ENCODE measurements around the gene RAB14.
A peak's percentile ranks its signal among the peaks of the same experiment; 100 is the strongest.

RAB14 gene

DNA sequence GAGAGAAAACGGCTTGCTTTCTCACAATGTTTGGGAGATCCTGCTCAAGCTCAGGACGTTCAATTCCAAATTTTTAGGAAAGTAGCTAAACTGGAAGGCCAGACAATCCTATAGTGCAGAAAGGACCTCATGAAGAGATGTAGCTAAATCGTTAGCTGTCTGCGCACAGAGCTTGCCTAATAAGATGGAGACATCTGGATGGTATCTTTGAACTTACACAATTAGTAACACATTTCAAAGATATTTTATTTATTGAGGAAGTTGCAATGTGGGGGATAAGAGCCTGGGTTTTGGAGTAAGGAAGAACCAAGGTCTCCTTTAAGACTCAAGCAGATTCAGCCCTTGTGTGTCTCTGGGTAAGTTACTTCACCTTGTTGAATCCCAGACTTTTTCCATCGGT is 28.6 kb upstream of the RAB14 start:
- no peak for TF ChIP-seq GATA1 (IDR thresholded peaks at IDR 0.05; ENCODE audit: low read depth, low read length)
- TF ChIP-seq POLR2A (IDR thresholded peaks at IDR 0.05; ENCODE audit: low read length): no peak
- no peak for DNase-seq

GRCh38 chr9:121227862-121228261 is 26.2 kb upstream of the RAB14 start:
- DNase-seq: no peak
- TF ChIP-seq GATA1 (IDR thresholded peaks at IDR 0.05; ENCODE audit: low read depth, low read length) (no peak), POLR2A (IDR thresholded peaks at IDR 0.05; ENCODE audit: low read length) (no peak)

DNA sequence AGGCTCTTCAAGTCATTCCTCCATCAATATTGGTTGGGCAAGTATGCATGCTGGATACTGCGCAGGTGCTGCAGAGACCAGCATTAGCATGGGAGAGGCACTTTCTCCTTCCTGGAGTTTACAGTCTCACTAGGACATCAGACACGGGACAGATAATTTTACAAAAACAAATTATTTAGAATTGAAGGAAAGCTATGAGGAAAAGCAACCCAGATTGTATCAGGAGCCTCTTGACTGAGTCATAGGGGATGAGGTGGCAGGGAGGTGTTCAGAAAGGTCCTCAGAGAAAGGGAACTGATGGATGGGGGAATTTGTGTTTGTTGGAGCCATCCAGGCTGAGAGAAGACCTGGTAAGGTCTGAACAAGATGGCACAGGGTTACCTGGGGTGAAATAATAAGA is 24.5 kb upstream of the RAB14 start:
- TF ChIP-seq GATA1 (IDR thresholded peaks at IDR 0.05; ENCODE audit: low read depth, low read length) (no peak), POLR2A (IDR thresholded peaks at IDR 0.05; ENCODE audit: low read length) (no peak)
- DNase-seq: peak in 1 of 2 experiments; percentile 25

DNA sequence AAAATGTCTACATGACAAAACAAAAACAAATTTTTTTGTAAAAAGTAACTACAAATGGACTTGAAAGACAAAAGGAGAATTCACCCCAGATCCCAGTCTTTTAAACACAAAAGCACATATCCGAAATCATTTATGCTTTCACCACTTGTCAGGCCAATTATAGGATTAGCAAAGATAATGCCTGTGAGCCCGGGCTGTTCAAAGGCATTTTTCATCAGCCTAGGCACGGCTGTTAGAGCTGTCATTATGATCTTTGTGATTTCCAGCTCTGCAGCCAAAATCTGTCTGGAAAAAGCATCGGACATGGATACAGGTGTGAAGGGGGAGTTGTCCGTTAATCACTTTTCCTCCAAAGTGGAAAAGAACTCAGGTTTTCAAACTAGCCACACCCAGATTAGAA is 23.6 kb upstream of the RAB14 start:
- no peak for DNase-seq

GRCh38 chr9:121222524-121223171 is 21.0 kb upstream of the RAB14 start:
- no peak for TF ChIP-seq POLR2A (IDR thresholded peaks at IDR 0.05; ENCODE audit: low read length)
- TF ChIP-seq GATA1 (IDR thresholded peaks at IDR 0.05; ENCODE audit: low read depth, low read length): no peak
- peak; percentile 47 to 67 for DNase-seq

More for the DNA sequence above, 23.6 kb upstream of the RAB14 start:
- TF ChIP-seq POLR2A (IDR thresholded peaks at IDR 0.05; ENCODE audit: low read length) (no peak), GATA1 (IDR thresholded peaks at IDR 0.05; ENCODE audit: low read depth, low read length) (no peak)

DNA sequence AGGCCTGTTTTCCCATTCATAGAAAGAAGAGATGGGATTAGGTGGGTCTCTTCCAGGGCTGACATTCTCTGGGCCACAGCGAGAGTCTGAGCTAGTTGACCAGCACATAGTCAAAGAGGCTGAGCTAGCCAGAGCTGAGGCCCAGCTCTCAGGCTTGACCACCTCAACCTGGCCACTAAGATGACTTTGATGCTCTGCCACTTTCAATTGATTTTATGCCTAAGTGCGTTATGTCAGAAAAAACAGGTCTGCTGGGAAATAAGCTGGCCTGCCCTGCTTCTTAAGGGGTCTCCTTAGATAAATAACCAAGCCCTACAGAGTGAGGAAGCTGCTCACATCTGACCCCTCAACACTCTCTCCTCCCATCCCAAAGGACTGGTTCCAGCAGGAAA is 20.0 kb upstream of the RAB14 start:
- DNase-seq: no peak

DNA sequence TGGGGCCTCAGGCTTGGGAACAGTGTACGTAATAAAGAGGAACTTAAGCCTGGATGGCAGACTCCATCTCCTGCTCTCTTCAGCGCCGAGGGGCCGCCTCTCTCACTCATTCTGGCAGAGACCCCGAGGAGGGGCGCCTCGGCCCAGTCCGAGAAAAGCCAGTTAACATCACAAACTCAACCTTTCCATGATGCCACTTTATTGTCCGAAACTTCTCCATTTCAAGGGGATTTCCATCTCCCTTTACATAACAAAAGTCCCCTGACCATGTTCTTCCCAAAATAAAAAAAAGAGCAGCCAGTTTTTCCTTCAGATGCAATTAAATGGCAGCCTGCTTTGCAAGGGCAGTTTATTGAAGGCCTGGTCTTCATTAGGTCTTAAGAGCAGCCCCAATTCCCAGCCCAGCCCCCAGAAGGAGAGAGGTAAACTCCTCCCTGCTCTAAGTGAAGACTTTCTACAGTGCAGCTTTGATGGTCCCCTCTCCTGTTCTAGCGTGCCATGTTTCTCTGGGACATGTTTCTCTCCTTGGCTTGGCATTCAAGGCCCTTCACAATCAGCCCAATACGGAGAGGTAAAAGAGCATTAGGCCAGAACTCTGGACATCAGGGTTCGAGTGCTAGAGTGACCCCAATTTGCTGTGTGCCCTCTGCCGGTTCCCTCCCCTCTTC is 19.5 kb upstream of the RAB14 start:
- no peak for TF ChIP-seq POLR2A (IDR thresholded peaks at IDR 0.05; ENCODE audit: low read length)
- TF ChIP-seq GATA1 (IDR thresholded peaks at IDR 0.05; ENCODE audit: low read depth, low read length): no peak
- no peak for DNase-seq

More for the DNA sequence above, 20.0 kb upstream of the RAB14 start:
- no peak for TF ChIP-seq GATA1 (IDR thresholded peaks at IDR 0.05; ENCODE audit: low read depth, low read length)
- TF ChIP-seq POLR2A (IDR thresholded peaks at IDR 0.05; ENCODE audit: low read length): no peak

DNA sequence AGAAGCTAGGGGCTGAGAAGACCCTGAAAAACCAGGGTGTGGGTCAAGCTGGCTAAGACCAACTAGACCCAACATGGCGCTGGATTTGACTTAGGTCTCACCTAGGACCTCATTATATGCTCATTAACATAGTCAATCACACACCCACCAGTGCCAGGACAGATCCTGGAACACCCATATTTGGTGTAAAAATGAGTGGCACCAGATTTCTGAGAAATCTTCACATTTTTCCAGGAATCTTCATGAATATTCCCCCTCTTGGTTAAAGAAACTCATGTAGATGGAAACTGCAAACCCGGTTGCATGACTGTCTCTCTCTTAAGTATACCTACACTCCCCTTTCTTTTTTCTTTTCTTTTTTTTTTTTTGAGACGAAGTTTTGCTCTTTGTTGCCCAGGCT is 17.9 kb upstream of the RAB14 start:
- DNase-seq: no peak
- TF ChIP-seq GATA1 (IDR thresholded peaks at IDR 0.05; ENCODE audit: low read depth, low read length) (no peak), POLR2A (IDR thresholded peaks at IDR 0.05; ENCODE audit: low read length) (no peak)

GRCh38 chr9:121218357-121219027 is 16.8 kb upstream of the RAB14 start:
- TF ChIP-seq GATA1 (IDR thresholded peaks at IDR 0.05; ENCODE audit: low read depth, low read length) (no peak), POLR2A (IDR thresholded peaks at IDR 0.05; ENCODE audit: low read length) (no peak)
- DNase-seq: no peak

DNA sequence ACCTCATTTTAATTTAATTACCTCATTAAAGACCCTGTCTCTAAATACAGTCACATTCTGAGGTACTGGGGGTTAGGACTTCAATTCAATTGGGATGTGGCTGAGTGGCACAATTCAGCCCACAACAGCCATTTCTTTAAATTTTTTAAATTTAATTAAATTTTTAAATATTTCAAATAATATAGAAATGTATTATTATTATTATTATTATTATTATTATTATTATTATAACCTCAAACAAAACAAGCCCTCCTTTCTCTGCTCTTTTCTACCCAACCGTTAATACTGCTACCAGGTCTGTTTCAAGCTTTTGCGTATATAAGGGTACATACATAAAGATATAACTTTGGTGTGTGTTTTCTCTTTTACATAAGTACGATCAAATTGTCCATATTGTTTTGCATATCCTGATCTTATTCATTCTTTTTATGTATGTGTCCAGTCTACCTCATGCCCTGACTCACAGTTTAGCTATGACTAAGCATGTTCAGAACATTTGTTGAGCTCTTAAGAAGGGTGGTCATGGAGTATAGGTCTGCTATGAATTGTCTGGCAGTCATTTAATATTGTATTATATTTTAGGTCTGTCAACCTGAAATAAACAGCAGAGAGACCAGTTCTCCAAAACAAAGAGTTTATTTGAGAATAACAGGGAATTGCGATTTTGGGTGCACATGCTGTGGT is 16.1 kb upstream of the RAB14 start:
- DNase-seq: peak in 1 of 2 experiments; percentile 19
- TF ChIP-seq GATA1 (IDR thresholded peaks at IDR 0.05; ENCODE audit: low read depth, low read length) (no peak), POLR2A (IDR thresholded peaks at IDR 0.05; ENCODE audit: low read length) (no peak)

GRCh38 chr9:121216271-121216805 is 14.7 kb upstream of the RAB14 start:
- no peak for DNase-seq
- TF ChIP-seq GATA1 (IDR thresholded peaks at IDR 0.05; ENCODE audit: low read depth, low read length) (no peak), POLR2A (IDR thresholded peaks at IDR 0.05; ENCODE audit: low read length) (no peak)

DNA sequence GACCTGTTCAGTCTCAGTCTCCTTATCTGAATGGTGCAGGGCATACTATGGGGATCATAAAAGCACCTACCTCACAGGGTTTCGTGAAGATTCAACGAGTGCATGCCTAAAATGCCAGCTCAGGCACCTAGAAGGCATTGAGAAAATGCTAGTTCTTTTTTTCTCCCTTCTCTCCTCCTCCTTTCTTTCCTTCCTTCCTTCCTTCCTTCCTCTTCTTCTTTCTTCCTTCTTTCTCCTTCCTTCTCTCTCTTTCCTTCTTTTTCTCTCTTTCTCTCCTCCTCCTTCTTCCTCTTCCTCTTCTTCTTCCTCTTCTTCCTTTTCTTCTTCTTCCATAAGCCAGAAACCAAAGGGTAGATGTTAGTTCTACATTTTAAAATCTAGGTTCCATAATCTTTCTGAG is 12.3 kb upstream of the RAB14 start:
- DNase-seq: no peak
- no peak for TF ChIP-seq POLR2A (IDR thresholded peaks at IDR 0.05; ENCODE audit: low read length)
- no peak for TF ChIP-seq GATA1 (IDR thresholded peaks at IDR 0.05; ENCODE audit: low read depth, low read length)

GRCh38 chr9:121213136-121213806 is 11.6 kb upstream of the RAB14 start:
- peak; percentile 84 to 89 for DNase-seq
- TF ChIP-seq GATA1 (IDR thresholded peaks at IDR 0.05; ENCODE audit: low read depth, low read length) (no peak), POLR2A (IDR thresholded peaks at IDR 0.05; ENCODE audit: low read length) (no peak)

All from erythroblast (primary cell).